Progenitor cell of endocrine pancreas (in vitro differentiated cells): ENCODE data around the gene SUGCT. TPM values are rescaled to one million over a fixed set of nuclear protein-coding genes. Genes with fewer than 3 reads are reported as not detected.
"Not testable (repeated sequence)": the region's sequence is repeated elsewhere in the genome, so short reads cannot be mapped to it uniquely, and the experiment has no call there.

ENCODE experiments used
- DNase-seq: peaks from one replicate; pipeline ENCODE4 v3.0.0; 2021; ENCODE audit warnings: low spot score; ENCODE audit not compliant: unreplicated experiment
- H3K27ac Mint-ChIP-seq: 2 replicates; pipeline ENCODE4 v1.8.0; 2021; ENCODE audit warnings: mild to moderate bottlenecking, moderate library complexity, mixed read lengths
- H3K27me3 Mint-ChIP-seq: 2 replicates; pipeline ENCODE4 v1.8.0; 2021; ENCODE audit warnings: mixed read lengths
- H3K36me3 Mint-ChIP-seq: 2 replicates; pipeline ENCODE4 v1.8.0; 2022; ENCODE audit warnings: mixed read lengths; ENCODE audit not compliant: insufficient read depth
- H3K4me1 Mint-ChIP-seq: 2 replicates; pipeline ENCODE4 v1.8.0; 2021; ENCODE audit warnings: low read depth, mixed read lengths
- H3K4me3 Mint-ChIP-seq: 2 replicates; pipeline ENCODE4 v1.8.0; 2021; ENCODE audit warnings: low read depth, mild to moderate bottlenecking, moderate library complexity, mixed read lengths
- H3K9me3 Mint-ChIP-seq: 2 replicates; pipeline ENCODE4 v1.8.0; 2021; ENCODE audit warnings: low read depth, mixed read lengths
- total RNA-seq: library from RNA; stranded (reverse); gene quantifications from 2 replicates; pipeline ENCODE4 v1.2.1, GENCODE V29; 2021
- TF ChIP-seq, protein P1 (sequence below): fragments of 200-600 bp; sonication (generic); IDR thresholded peaks from one replicate; pipeline ENCODE4 v1.5.0; 2021; ENCODE audit warnings: antibody characterized with exemption, mild to moderate bottlenecking; ENCODE audit not compliant: unreplicated experiment

The SUGCT gene
- total RNA-seq, 1 donor from 2014 or later: 6.2 TPM

DNA sequence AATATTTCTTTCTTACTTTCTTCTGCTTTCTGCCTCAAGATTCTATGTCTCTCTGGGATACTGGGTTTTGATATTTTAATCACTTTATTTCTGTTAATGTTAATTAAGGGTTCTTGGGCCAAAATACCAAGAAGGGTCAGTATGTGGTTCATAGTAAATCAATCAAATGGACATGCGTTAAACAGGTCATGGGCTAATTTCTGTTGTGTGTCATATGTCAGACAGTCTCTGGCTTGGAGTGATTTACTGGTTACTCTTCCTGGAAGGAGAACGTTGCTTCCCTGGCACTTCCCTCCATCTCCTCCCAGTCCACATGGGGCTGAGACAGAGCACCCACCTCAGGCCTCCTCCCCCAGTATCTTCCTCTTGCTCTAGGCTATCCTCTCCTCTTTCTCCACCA, 489.1 kb downstream of the SUGCT start:
- Mint-ChIP-seq H3K27ac (no peak overlapping the region), H3K4me1 (peaks cover 7% of the 10 kb centered on the region), H3K9me3 (no peaks in the 10 kb centered on the region), H3K27me3 (no peaks in the 10 kb centered on the region), H3K4me3 (no peak overlapping the region), H3K36me3 (no peaks in the 10 kb centered on the region)
- DNase-seq: no peak
- TF ChIP-seq, protein P1, sequence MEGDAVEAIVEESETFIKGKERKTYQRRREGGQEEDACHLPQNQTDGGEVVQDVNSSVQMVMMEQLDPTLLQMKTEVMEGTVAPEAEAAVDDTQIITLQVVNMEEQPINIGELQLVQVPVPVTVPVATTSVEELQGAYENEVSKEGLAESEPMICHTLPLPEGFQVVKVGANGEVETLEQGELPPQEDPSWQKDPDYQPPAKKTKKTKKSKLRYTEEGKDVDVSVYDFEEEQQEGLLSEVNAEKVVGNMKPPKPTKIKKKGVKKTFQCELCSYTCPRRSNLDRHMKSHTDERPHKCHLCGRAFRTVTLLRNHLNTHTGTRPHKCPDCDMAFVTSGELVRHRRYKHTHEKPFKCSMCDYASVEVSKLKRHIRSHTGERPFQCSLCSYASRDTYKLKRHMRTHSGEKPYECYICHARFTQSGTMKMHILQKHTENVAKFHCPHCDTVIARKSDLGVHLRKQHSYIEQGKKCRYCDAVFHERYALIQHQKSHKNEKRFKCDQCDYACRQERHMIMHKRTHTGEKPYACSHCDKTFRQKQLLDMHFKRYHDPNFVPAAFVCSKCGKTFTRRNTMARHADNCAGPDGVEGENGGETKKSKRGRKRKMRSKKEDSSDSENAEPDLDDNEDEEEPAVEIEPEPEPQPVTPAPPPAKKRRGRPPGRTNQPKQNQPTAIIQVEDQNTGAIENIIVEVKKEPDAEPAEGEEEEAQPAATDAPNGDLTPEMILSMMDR: no peak

- H3K9me3 Mint-ChIP-seq, H3K27ac Mint-ChIP-seq, H3K27me3 Mint-ChIP-seq, DNase-seq, H3K36me3 Mint-ChIP-seq, H3K4me1 Mint-ChIP-seq, H3K4me3 Mint-ChIP-seq: not testable (repeated sequence)
Measured at GRCh38 chr7:40627361-40627760, 492.6 kb downstream of the SUGCT start.

GRCh38 chr7:40629891-40630290, 495.1 kb downstream of the SUGCT start:
- no peaks in the 10 kb centered on the region for H3K36me3 Mint-ChIP-seq
- H3K4me1 Mint-ChIP-seq: peaks cover under 1% of the 10 kb centered on the region
- TF ChIP-seq, protein P1: no peak
- H3K27ac Mint-ChIP-seq: no peak overlapping the region
- no peak overlapping the region for H3K4me3 Mint-ChIP-seq
- no peak for DNase-seq
- H3K27me3 Mint-ChIP-seq: no peaks in the 10 kb centered on the region
- no peaks in the 10 kb centered on the region for H3K9me3 Mint-ChIP-seq

DNA sequence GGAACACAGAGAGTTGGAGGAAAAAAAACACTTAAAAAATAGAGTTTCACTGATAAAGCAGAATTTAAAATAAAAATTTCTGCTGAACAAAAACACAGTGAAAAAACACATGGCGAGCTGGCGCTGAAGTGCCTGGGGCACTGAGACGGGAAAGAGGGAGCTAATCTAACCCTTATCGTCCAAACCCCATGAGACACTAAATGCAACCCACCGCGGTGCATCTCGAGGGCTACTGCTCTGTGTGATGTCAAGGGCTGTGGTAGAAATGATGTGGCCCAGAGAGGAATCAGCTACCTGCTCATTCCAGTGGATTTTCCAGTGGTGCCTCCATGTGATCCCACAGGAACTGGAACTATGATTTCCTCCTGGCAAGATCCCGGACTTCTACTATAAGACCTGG, 499.3 kb downstream of the SUGCT start:
- TF ChIP-seq, protein P1: no peak
- no peaks in the 10 kb centered on the region for H3K4me1 Mint-ChIP-seq
- no peaks in the 10 kb centered on the region for H3K36me3 Mint-ChIP-seq
- no peaks in the 10 kb centered on the region for H3K9me3 Mint-ChIP-seq
- no peaks in the 10 kb centered on the region for H3K27me3 Mint-ChIP-seq
- DNase-seq: no peak
- no peak overlapping the region for H3K4me3 Mint-ChIP-seq
- H3K27ac Mint-ChIP-seq: no peak overlapping the region

DNA sequence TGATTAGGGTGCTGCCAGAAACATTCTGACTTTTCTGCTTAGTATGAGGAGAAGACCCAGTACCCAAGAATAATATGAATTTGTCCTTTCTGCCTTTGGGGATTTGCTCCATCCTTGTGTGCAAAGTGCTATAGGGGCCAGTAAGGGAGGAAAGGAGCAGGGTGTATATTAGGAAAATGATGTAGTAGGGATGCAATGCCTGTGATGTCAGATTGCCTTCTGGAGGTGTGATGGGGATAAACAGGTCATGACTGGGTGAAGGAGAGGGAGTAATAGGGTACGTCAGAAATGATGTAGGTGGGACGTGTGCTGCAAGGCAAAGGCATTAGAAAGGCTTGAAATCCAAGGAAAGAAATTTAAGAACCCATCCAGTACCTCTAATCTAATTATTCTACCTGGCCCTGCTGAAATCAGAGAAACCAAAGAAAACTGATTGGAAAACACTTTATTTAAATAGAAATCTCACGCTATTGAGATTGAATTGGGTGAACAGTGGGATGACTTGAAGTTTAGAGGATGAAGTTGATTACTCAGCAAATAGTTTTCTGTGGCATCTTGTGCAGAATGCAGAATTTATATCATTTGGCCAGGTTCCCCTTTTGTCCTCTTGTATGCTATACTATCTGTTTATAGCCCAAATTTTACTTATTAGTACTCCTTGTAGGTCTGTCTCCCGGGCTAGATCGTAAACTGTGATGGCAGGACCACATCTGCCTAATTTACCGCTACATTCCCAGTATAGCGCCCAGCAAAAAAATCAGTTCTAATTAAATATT, 503.9 kb downstream of the SUGCT start:
- H3K27me3 Mint-ChIP-seq: no peaks in the 10 kb centered on the region
- no peak overlapping the region for H3K4me3 Mint-ChIP-seq
- no peaks in the 10 kb centered on the region for H3K36me3 Mint-ChIP-seq
- TF ChIP-seq, protein P1: no peak
- no peaks in the 10 kb centered on the region for H3K4me1 Mint-ChIP-seq
- DNase-seq: no peak
- no peaks in the 10 kb centered on the region for H3K9me3 Mint-ChIP-seq
- H3K27ac Mint-ChIP-seq: no peak overlapping the region

DNA sequence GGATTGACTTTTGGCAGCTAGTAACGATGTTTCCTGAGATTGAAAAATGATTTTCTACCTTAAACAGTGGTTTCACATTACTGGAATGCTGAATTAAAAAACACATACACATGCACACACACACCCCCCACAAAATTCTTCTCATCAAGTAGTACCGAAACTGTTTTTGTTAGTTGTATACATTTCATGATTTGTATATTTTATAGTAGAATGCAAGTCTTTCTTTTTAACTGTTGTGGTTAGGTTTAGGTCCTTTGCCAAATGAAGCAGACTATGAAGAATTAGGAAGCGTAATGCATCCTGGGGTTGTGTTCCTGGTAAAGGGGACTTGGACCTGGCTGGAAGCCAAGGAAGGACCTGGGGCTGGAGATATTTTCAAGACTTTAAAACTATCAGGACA, 505.8 kb downstream of the SUGCT start:
- Mint-ChIP-seq H3K27me3 (peaks cover 4% of the 10 kb centered on the region), H3K4me3 (no peak overlapping the region), H3K9me3 (no peaks in the 10 kb centered on the region), H3K36me3 (no peaks in the 10 kb centered on the region), H3K4me1 (peaks cover 6% of the 10 kb centered on the region), H3K27ac (no peak overlapping the region)
- TF ChIP-seq, protein P1: no peak
- DNase-seq: no peak
